Neural progenitor cell (in vitro differentiated cells): ENCODE measurements around the gene GALNT17. TPM values are rescaled to one million over a fixed set of nuclear protein-coding genes. Genes with fewer than 3 reads are reported as not detected.

Experiments
- DNase-seq: peaks from one replicate; pipeline ENCODE4 v3.0.0-alpha.2; 2016; ENCODE audit warnings: low spot score
- H2AFZ ChIP-seq: fragments of 200-600 bp; sonication (generic); replicated peaks from 2 replicates; pipeline ENCODE4 v1.6.1; 2016; ENCODE audit warnings: antibody characterized with exemption
- H3F3A ChIP-seq: fragments of 200-600 bp; sonication (generic); 2 replicates; pipeline ENCODE4 v1.6.1; 2016; ENCODE audit warnings: antibody characterized with exemption, low read depth
- H3K27ac ChIP-seq: fragments of 200-600 bp; sonication (generic); 2 replicates; pipeline ENCODE4 v1.5.1; 2016; ENCODE audit warnings: mild to moderate bottlenecking
- H3K27me3 ChIP-seq: fragments of 200-600 bp; sonication (generic); 2 replicates; pipeline ENCODE4 v1.6.1; 2016; ENCODE audit warnings: mild to moderate bottlenecking, moderate library complexity
- H3K36me3 ChIP-seq: fragments of 200-600 bp; sonication (generic); 2 replicates; pipeline ENCODE4 v1.5.1; 2016
- H3K4me1 ChIP-seq: fragments of 200-600 bp; sonication (generic); 2 replicates; pipeline ENCODE4 v1.6.1; 2016; ENCODE audit warnings: mixed run types
- H3K4me2 ChIP-seq: fragments of 200-600 bp; sonication (generic); 2 replicates; pipeline ENCODE4 v1.6.1; 2016
- H3K4me3 ChIP-seq: fragments of 200-600 bp; sonication (generic); 2 replicates; pipeline ENCODE4 v1.5.1; 2016
- H3K79me2 ChIP-seq: fragments of 200-600 bp; sonication (generic); 2 replicates; pipeline ENCODE4 v1.6.1; 2016; ENCODE audit warnings: low read depth
- H3K9ac ChIP-seq: fragments of 200-600 bp; sonication (generic); 2 replicates; pipeline ENCODE4 v1.6.1; 2016
- H3K9me3 ChIP-seq: fragments of 200-600 bp; sonication (generic); 2 replicates; pipeline ENCODE4 v1.5.1; 2016; ENCODE audit warnings: low read depth
- H4K20me1 ChIP-seq: fragments of 200-600 bp; sonication (generic); 2 replicates; pipeline ENCODE4 v1.6.1; 2016; ENCODE audit warnings: low read depth
- H3K27ac Mint-ChIP-seq: 3 replicates; pipeline ENCODE4 v1.8.0; 2021; ENCODE audit warnings: mixed read lengths
- H3K27me3 Mint-ChIP-seq: 2 replicates; pipeline ENCODE4 v1.8.0; 2022; ENCODE audit warnings: low read depth, mild to moderate bottlenecking, inconsistent platforms, moderate library complexity, mixed read lengths; ENCODE audit not compliant: insufficient read depth
- H3K36me3 Mint-ChIP-seq: 3 replicates; pipeline ENCODE4 v1.8.0; 2021; ENCODE audit warnings: mixed read lengths
- H3K4me1 Mint-ChIP-seq: 3 replicates; pipeline ENCODE4 v1.8.0; 2021; ENCODE audit warnings: mixed read lengths
- H3K4me3 Mint-ChIP-seq: 3 replicates; pipeline ENCODE4 v1.8.0; 2021; ENCODE audit warnings: mild to moderate bottlenecking, moderate library complexity, mixed read lengths
- H3K9me3 Mint-ChIP-seq: 3 replicates; pipeline ENCODE4 v1.8.0; 2020; ENCODE audit warnings: mixed read lengths
- EZH2 ChIP-seq: fragments of 200-600 bp; sonication (generic); IDR thresholded peaks from 2 replicates; pipeline ENCODE4 v1.6.1; 2017; ENCODE audit warnings: antibody characterized with exemption, mild to moderate bottlenecking, moderate library complexity
- EZH2phosphoT487 ChIP-seq: fragments of 200-600 bp; sonication (generic); IDR thresholded peaks from 2 replicates; pipeline ENCODE4 v1.6.1; 2017; ENCODE audit warnings: antibody characterized with exemption
- total RNA-seq: library from RNA; depleted of rRNA; stranded (reverse); fragments of >200 nt; gene quantifications from 2 replicates; pipeline ENCODE4 v1.2.3, GENCODE V29; 2015; ENCODE audit warnings: low replicate concordance
- TF ChIP-seq, protein P1 (sequence below): fragments of 200-600 bp; sonication (generic); IDR thresholded peaks from 2 replicates; pipeline ENCODE4 v1.5.1; 2017; ENCODE audit warnings: antibody characterized with exemption, mild to moderate bottlenecking

Gene GALNT17
- total RNA-seq, 1 donor from 2014 or later: 17.1 TPM

DNA sequence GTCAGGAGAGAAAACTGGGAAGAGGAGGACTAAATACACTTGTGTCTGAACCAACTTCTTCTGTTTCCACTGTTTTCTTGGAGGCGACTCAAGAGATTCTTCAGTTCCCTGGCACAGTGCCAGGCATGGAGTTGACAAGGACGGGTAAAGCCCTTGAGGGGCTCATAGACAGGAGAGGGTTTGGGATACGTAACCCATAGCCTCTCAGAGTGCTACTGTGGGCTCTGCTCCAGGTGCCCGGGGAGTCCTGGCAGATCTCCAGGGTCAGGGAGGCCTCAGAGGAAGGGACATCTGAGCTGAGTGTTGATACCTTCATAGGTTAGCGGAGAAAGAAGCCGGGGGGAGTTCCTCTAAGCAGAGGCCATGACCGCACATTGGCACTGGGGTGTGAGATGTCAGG is 42.0 kb downstream of the GALNT17 start:
- H3F3A ChIP-seq: no peaks in the 10 kb centered on the region
- H3K9me3 Mint-ChIP-seq: peaks cover 7% of the 10 kb centered on the region
- no peaks in the 10 kb centered on the region for H3K27me3 Mint-ChIP-seq
- peaks cover 99% of the 10 kb centered on the region for H3K79me2 ChIP-seq
- H4K20me1 ChIP-seq: no peaks in the 10 kb centered on the region
- no peaks in the 10 kb centered on the region for H3K36me3 Mint-ChIP-seq
- H3K4me1 ChIP-seq: peaks cover 7% of the 10 kb centered on the region
- no peaks in the 10 kb centered on the region for H3K36me3 ChIP-seq
- DNase-seq: no peak
- no peak overlapping the region for H3K4me2 ChIP-seq
- no peaks in the 10 kb centered on the region for H3K9me3 ChIP-seq
- no peak overlapping the region for H2AFZ ChIP-seq
- no peaks in the 10 kb centered on the region for H3K27me3 ChIP-seq
- H3K4me3 ChIP-seq: no peak overlapping the region
- H3K4me3 Mint-ChIP-seq: no peak overlapping the region
- H3K27ac ChIP-seq: no peak overlapping the region
- H3K9ac ChIP-seq: no peak overlapping the region
- TF ChIP-seq, protein P1, sequence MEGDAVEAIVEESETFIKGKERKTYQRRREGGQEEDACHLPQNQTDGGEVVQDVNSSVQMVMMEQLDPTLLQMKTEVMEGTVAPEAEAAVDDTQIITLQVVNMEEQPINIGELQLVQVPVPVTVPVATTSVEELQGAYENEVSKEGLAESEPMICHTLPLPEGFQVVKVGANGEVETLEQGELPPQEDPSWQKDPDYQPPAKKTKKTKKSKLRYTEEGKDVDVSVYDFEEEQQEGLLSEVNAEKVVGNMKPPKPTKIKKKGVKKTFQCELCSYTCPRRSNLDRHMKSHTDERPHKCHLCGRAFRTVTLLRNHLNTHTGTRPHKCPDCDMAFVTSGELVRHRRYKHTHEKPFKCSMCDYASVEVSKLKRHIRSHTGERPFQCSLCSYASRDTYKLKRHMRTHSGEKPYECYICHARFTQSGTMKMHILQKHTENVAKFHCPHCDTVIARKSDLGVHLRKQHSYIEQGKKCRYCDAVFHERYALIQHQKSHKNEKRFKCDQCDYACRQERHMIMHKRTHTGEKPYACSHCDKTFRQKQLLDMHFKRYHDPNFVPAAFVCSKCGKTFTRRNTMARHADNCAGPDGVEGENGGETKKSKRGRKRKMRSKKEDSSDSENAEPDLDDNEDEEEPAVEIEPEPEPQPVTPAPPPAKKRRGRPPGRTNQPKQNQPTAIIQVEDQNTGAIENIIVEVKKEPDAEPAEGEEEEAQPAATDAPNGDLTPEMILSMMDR: no peak
- TF ChIP-seq EZH2phosphoT487: no peak
- no peak for TF ChIP-seq EZH2
- H3K27ac Mint-ChIP-seq: no peak overlapping the region
- H3K4me1 Mint-ChIP-seq: no peaks in the 10 kb centered on the region

DNA sequence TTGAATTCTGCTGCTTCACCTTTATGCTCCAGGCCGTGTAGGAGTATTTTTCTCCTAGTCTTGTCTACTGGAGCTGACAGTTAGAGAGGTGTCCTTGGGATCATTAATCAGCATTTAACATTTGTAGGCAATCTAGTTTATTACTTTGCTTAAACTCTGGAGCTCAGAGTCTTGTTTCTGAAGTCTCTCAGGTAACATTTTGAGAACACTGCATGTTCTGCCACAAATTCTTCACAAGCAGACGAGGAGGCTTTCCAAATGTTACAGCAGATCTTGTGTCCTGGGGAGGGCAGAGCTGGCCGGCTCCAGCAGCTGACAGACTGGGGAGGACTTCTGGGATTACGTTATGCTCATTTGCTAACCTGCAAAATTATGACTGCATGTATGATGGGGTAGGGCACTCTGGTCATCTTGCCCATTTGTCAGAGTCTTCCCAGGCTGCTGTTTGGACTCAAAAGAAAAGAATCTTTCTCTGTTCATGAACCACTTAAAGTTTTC is 50.5 kb downstream of the GALNT17 start:
- no peaks in the 10 kb centered on the region for H4K20me1 ChIP-seq
- H3K4me1 ChIP-seq: peaks cover 10% of the 10 kb centered on the region
- peaks cover 5% of the 10 kb centered on the region for H3K36me3 Mint-ChIP-seq
- TF ChIP-seq, protein P1: no peak
- TF ChIP-seq EZH2 (no peak), EZH2phosphoT487 (no peak)
- peaks cover 3% of the 10 kb centered on the region for H3K4me1 Mint-ChIP-seq
- peaks cover 2% of the 10 kb centered on the region for H3K9me3 Mint-ChIP-seq
- H3K9ac ChIP-seq: no peak overlapping the region
- DNase-seq: no peak
- no peak overlapping the region for H3K4me3 Mint-ChIP-seq
- H3K27ac Mint-ChIP-seq: no peak overlapping the region
- no peak overlapping the region for H3K4me2 ChIP-seq
- peaks cover 79% of the 10 kb centered on the region for H3K79me2 ChIP-seq
- no peaks in the 10 kb centered on the region for H3K9me3 ChIP-seq
- no peak overlapping the region for H3K4me3 ChIP-seq
- no peaks in the 10 kb centered on the region for H3F3A ChIP-seq
- no peak overlapping the region for H3K27ac ChIP-seq
- H3K36me3 ChIP-seq: no peaks in the 10 kb centered on the region
- no peaks in the 10 kb centered on the region for H3K27me3 ChIP-seq
- no peak overlapping the region for H2AFZ ChIP-seq
- peaks cover 2% of the 10 kb centered on the region for H3K27me3 Mint-ChIP-seq

DNA sequence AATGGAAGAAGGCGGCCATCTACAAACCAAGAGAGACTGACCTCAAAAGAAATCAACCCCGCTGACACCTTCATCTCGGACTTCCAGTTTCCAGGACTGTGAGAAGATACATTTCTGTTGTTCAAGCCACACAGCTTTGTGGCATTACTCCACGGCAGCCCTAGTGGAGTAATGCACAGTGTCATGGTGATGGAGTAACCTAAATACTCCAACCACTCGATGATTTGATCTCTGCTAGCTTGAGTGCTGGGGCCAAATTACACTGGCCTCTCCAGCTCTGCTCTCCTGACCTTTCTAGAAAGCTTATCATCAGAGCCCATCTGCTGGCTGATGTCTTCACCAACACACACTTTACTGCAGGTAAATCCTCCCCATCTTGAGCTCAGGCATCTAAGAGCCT is 52.2 kb downstream of the GALNT17 start:
- Histone ChIP-seq H3K27me3 (no peaks in the 10 kb centered on the region), H3K4me1 (peaks cover 10% of the 10 kb centered on the region), H3K4me3 (no peak overlapping the region), H2AFZ (no peak overlapping the region), H3K36me3 (no peaks in the 10 kb centered on the region), H3K79me2 (peaks cover 80% of the 10 kb centered on the region), H3F3A (no peaks in the 10 kb centered on the region), H4K20me1 (no peaks in the 10 kb centered on the region), H3K4me2 (no peak overlapping the region), H3K9ac (no peak overlapping the region), H3K27ac (no peak overlapping the region), H3K9me3 (peaks cover 5% of the 10 kb centered on the region)
- no peak overlapping the region for H3K4me3 Mint-ChIP-seq
- H3K27ac Mint-ChIP-seq: no peak overlapping the region
- TF ChIP-seq, protein P1: no peak
- no peak for TF ChIP-seq EZH2
- TF ChIP-seq EZH2phosphoT487: no peak
- H3K27me3 Mint-ChIP-seq: peaks cover 2% of the 10 kb centered on the region
- H3K4me1 Mint-ChIP-seq: peaks cover 3% of the 10 kb centered on the region
- DNase-seq: no peak
- H3K36me3 Mint-ChIP-seq: peaks cover 7% of the 10 kb centered on the region
- H3K9me3 Mint-ChIP-seq: peaks cover 6% of the 10 kb centered on the region
